ENCODE data around the gene DDX59. TPM values are rescaled to one million over a fixed set of nuclear protein-coding genes. Genes with fewer than 3 reads are reported as not detected.
"Not testable (repeated sequence)": the region's sequence is repeated elsewhere in the genome, so short reads cannot be mapped to it uniquely, and the experiment has no call there.

DDX59 gene
- total RNA-seq, 4 donors from 2014 or later = 36.7 to 52.7 (median 39.5) TPM

- Histone ChIP-seq H3K36me3 (no peaks in the 10 kb centered on the region), H3K4me1 (no peaks in the 10 kb centered on the region), H3K4me3 (no peak overlapping the region), H3K27ac (no peak overlapping the region), H3K9me3 (no peaks in the 10 kb centered on the region), H3K27me3 (no peaks in the 10 kb centered on the region)
- ATAC-seq (no peak), DNase-seq (no peak)
- in situ Hi-C loops (cut with MboI; ENCODE audit: low sequenced_read_pairs in 4 of 4) (no loop called here), intact Hi-C loops (cut with DNase I; ENCODE audit: low total_unique reads) (no loop called here)
- TF ChIP-seq POLR2A (IDR thresholded peaks at IDR 0.05) (no peak), CTCF (IDR thresholded peaks at IDR 0.05 in 4 of 5, conservative IDR thresholded peaks at IDR 0.05 in 1 of 5) (no peak)
These were observed 38.3 kb downstream of the DDX59 start for GRCh38 chr1:200631375-200631774.

- in situ Hi-C loops (cut with MboI; ENCODE audit: low sequenced_read_pairs in 4 of 4); intact Hi-C loops (cut with DNase I; ENCODE audit: low total_unique reads); ATAC-seq: not testable (repeated sequence)
These were observed 39.2 kb downstream of the DDX59 start for GRCh38 chr1:200630515-200630899.

GRCh38 chr1:200629876-200630514 is 39.7 kb downstream of the DDX59 start:
- ATAC-seq = no peak
- Histone ChIP-seq H3K27me3 (no peaks in the 10 kb centered on the region), H3K27ac (no peak overlapping the region), H3K4me3 (no peak overlapping the region), H3K9me3 (no peaks in the 10 kb centered on the region), H3K4me1 (no peaks in the 10 kb centered on the region), H3K36me3 (no peaks in the 10 kb centered on the region)
- intact Hi-C loops (cut with DNase I; ENCODE audit: low total_unique reads) = loop anchor here (10.0 kb wide), 1 partner anchor 395 kb away; the partner anchor contains the start of gene KIF21B
- no peak for DNase-seq
- no peak for TF ChIP-seq POLR2A (IDR thresholded peaks at IDR 0.05)
- TF ChIP-seq CTCF (IDR thresholded peaks at IDR 0.05 in 4 of 5, conservative IDR thresholded peaks at IDR 0.05 in 1 of 5) = no peak
- in situ Hi-C loops (cut with MboI; ENCODE audit: low sequenced_read_pairs in 4 of 4) = loop anchor here in 1 of 4 donors (10.0 kb wide), 1 partner anchor 165 kb away; no protein-coding TSS in a partner anchor

More at GRCh38 chr1:200630515-200630899, 39.2 kb downstream of the DDX59 start:
- not testable (repeated sequence) for H3K36me3 ChIP-seq, H3K4me1 ChIP-seq, H3K9me3 ChIP-seq, H3K4me3 ChIP-seq, H3K27me3 ChIP-seq, DNase-seq, H3K27ac ChIP-seq

GRCh38 chr1:200628223-200628881 is 41.4 kb downstream of the DDX59 start:
- H3K4me3 ChIP-seq = no peak overlapping the region
- H3K27me3 ChIP-seq = no peaks in the 10 kb centered on the region
- H3K4me1 ChIP-seq = no peaks in the 10 kb centered on the region
- no peaks in the 10 kb centered on the region for H3K36me3 ChIP-seq
- in situ Hi-C loops (cut with MboI; ENCODE audit: low sequenced_read_pairs in 4 of 4) (loop anchor here in 1 of 4 donors (10.0 kb wide), 1 partner anchor 166 kb away; no protein-coding TSS in a partner anchor), intact Hi-C loops (cut with DNase I; ENCODE audit: low total_unique reads) (loop anchor here (10.0 kb wide), 1 partner anchor 396 kb away; the partner anchor contains the start of gene KIF21B)
- H3K9me3 ChIP-seq = no peaks in the 10 kb centered on the region
- H3K27ac ChIP-seq = no peak overlapping the region
- ATAC-seq (no peak), DNase-seq (no peak)
- no peak for TF ChIP-seq CTCF (IDR thresholded peaks at IDR 0.05 in 4 of 5, conservative IDR thresholded peaks at IDR 0.05 in 1 of 5)
- no peak for TF ChIP-seq POLR2A (IDR thresholded peaks at IDR 0.05)

- no peak overlapping the region for H3K27ac ChIP-seq
- DNase-seq (no peak), ATAC-seq (no peak)
- no peaks in the 10 kb centered on the region for H3K9me3 ChIP-seq
- intact Hi-C loops (cut with DNase I; ENCODE audit: low total_unique reads) = loop anchor here (10.0 kb wide), 1 partner anchor 397 kb away; the partner anchor contains the start of gene KIF21B
- TF ChIP-seq POLR2A (IDR thresholded peaks at IDR 0.05) (no peak), CTCF (IDR thresholded peaks at IDR 0.05 in 4 of 5, conservative IDR thresholded peaks at IDR 0.05 in 1 of 5) (no peak)
- H3K4me3 ChIP-seq = no peak overlapping the region
- H3K36me3 ChIP-seq = no peaks in the 10 kb centered on the region
- no peaks in the 10 kb centered on the region for H3K4me1 ChIP-seq
- in situ Hi-C loops (cut with MboI; ENCODE audit: low sequenced_read_pairs in 4 of 4) = loop anchor here in 1 of 4 donors (10.0 kb wide), 1 partner anchor 167 kb away; no protein-coding TSS in a partner anchor
- H3K27me3 ChIP-seq = no peaks in the 10 kb centered on the region
These were observed 42.0 kb downstream of the DDX59 start for GRCh38 chr1:200627575-200628222.

Data from gastrocnemius medialis (tissue), 4 donors.